GM12872 (cell line): Measurements from ENCODE around the gene CFAP92.

ENCODE experiments used
- CTCF ChIP-seq: IDR thresholded peaks from 3 replicates; pipeline ENCODE4 v1.5.1; 2011; ENCODE audit warnings: low read depth, mild to moderate bottlenecking, low read length, moderate library complexity; ENCODE audit not compliant: insufficient read depth

Gene CFAP92

GRCh38 chr3:128993461-128994172 lies at the start of gene CFAP92:
Gene CFAP92 (minus strand): TSS chr3:128994076. CDS start chr3:128993304, 772 bp downstream.
- TF ChIP-seq CTCF, result no peak

GRCh38 chr3:129040579-129041300 lies 46.9 kb upstream of the CFAP92 start:
- no peak for TF ChIP-seq CTCF

- TF ChIP-seq CTCF, result no peak
Observed at GRCh38 chr3:129040039-129040336, 46.1 kb upstream of the CFAP92 start.

GRCh38 chr3:129039271-129040038 lies 45.6 kb upstream of the CFAP92 start:
- TF ChIP-seq CTCF, result no peak

GRCh38 chr3:129038121-129038855 lies 44.4 kb upstream of the CFAP92 start:
- no peak for TF ChIP-seq CTCF

- TF ChIP-seq CTCF, result no peak
Observed at GRCh38 chr3:129037093-129037419, 43.2 kb upstream of the CFAP92 start.
